ENCODE data around the gene LRRFIP1.

DNA sequence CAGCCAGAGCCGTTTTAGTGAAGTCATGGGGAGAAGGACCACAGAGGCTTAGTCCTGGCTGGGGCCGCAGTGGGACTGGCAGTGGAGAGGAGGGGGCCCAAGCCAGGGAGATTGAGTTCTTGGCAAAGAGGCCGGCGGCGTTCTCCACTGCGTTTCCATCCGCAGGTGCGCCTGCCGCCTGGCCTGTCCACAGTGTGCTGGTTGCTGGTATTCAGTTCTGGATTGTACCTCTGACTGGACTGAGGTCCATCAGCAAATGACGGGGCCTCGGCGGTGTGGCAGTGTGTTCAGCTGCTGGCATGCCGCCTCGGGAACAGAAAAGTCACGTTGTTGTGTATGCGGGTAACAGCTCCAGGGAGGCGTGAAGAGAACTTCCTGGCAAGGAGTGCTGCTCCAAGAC is 36.8 kb downstream of the LRRFIP1 start:
- TF ChIP-seq, protein P1, sequence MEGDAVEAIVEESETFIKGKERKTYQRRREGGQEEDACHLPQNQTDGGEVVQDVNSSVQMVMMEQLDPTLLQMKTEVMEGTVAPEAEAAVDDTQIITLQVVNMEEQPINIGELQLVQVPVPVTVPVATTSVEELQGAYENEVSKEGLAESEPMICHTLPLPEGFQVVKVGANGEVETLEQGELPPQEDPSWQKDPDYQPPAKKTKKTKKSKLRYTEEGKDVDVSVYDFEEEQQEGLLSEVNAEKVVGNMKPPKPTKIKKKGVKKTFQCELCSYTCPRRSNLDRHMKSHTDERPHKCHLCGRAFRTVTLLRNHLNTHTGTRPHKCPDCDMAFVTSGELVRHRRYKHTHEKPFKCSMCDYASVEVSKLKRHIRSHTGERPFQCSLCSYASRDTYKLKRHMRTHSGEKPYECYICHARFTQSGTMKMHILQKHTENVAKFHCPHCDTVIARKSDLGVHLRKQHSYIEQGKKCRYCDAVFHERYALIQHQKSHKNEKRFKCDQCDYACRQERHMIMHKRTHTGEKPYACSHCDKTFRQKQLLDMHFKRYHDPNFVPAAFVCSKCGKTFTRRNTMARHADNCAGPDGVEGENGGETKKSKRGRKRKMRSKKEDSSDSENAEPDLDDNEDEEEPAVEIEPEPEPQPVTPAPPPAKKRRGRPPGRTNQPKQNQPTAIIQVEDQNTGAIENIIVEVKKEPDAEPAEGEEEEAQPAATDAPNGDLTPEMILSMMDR (IDR thresholded peaks at IDR 0.05; ENCODE audit: insufficient read depth, low read length), result no peak
- no peak for TF ChIP-seq POLR2AphosphoS5 (IDR thresholded peaks at IDR 0.05; ENCODE audit: low read depth)
- TF ChIP-seq, protein P2, sequence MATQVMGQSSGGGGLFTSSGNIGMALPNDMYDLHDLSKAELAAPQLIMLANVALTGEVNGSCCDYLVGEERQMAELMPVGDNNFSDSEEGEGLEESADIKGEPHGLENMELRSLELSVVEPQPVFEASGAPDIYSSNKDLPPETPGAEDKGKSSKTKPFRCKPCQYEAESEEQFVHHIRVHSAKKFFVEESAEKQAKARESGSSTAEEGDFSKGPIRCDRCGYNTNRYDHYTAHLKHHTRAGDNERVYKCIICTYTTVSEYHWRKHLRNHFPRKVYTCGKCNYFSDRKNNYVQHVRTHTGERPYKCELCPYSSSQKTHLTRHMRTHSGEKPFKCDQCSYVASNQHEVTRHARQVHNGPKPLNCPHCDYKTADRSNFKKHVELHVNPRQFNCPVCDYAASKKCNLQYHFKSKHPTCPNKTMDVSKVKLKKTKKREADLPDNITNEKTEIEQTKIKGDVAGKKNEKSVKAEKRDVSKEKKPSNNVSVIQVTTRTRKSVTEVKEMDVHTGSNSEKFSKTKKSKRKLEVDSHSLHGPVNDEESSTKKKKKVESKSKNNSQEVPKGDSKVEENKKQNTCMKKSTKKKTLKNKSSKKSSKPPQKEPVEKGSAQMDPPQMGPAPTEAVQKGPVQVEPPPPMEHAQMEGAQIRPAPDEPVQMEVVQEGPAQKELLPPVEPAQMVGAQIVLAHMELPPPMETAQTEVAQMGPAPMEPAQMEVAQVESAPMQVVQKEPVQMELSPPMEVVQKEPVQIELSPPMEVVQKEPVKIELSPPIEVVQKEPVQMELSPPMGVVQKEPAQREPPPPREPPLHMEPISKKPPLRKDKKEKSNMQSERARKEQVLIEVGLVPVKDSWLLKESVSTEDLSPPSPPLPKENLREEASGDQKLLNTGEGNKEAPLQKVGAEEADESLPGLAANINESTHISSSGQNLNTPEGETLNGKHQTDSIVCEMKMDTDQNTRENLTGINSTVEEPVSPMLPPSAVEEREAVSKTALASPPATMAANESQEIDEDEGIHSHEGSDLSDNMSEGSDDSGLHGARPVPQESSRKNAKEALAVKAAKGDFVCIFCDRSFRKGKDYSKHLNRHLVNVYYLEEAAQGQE (IDR thresholded peaks at IDR 0.05; ENCODE audit: insufficient replicate concordance, low read depth), result no peak
- TF ChIP-seq GABPA (IDR thresholded peaks at IDR 0.05; ENCODE audit: low read depth), result no peak
- TF ChIP-seq SPI1 (IDR thresholded peaks at IDR 0.05; ENCODE audit: borderline replicate concordance, low read depth), result no peak
